Kidney (tissue), 22 donors: Measurements from ENCODE around the gene SYPL1. TPM values are rescaled to one million over a fixed set of nuclear protein-coding genes. Genes with fewer than 3 reads are reported as not detected.
A peak's percentile ranks its signal among the peaks of the same experiment; 100 is the strongest.

ENCODE experiments used
- DNase-seq, 5 donors: peaks; one replicate each; pipeline ENCODE4 v3.0.0-alpha.2; 2013 to 2020
- FAIRE-seq: peaks from 2 replicates; lab custom pipeline; 2012; peaks lifted over from hg19 to GRCh38; lab: Jason Lieb, UNC
- H3K27ac ChIP-seq, 2 donors: one replicate each; pipeline ENCODE4 v1.7.0; 2013; ENCODE audit warnings: low read depth in 2 of 2, low read length in 2 of 2, inconsistent platforms in 1 of 2
- H3K27me3 ChIP-seq: one replicate; pipeline ENCODE4 v1.7.1; 2013; ENCODE audit warnings: low read length, inconsistent platforms; ENCODE audit not compliant: control insufficient read depth, insufficient read depth
- H3K36me3 ChIP-seq, 3 donors: one replicate each; pipeline versions ENCODE4 v1.7.0 to v1.7.1; 2013; ENCODE audit warnings: low read length in 3 of 3, control low read depth in 1 of 3, inconsistent platforms in 1 of 3; ENCODE audit not compliant: insufficient read depth in 3 of 3, control insufficient read depth in 2 of 3
- H3K4me1 ChIP-seq, 3 donors: one replicate each; pipeline versions ENCODE4 v1.7.0 to v1.7.1; 2013; ENCODE audit warnings: low read length in 3 of 3, inconsistent platforms in 1 of 3, low read depth in 1 of 3; ENCODE audit not compliant: control insufficient read depth in 2 of 3, insufficient read depth in 2 of 3
- H3K4me3 ChIP-seq, 3 donors: one replicate each; pipeline versions ENCODE4 v1.7.0 to v1.8.1; 2013; ENCODE audit warnings: low read length in 3 of 3, control low read depth in 1 of 3, inconsistent platforms in 1 of 3
- H3K9ac ChIP-seq, 3 donors: one replicate each; pipeline versions ENCODE4 v1.7.0 to v1.7.1; 2013; ENCODE audit warnings: low read length in 3 of 3, control low read depth in 1 of 3, inconsistent platforms in 1 of 3
- H3K9me3 ChIP-seq, 3 donors: one replicate each; pipeline versions ENCODE4 v1.7.0 to v1.7.1; 2013; ENCODE audit warnings: low read length in 3 of 3, control low read depth in 1 of 3, inconsistent platforms in 1 of 3; ENCODE audit not compliant: control insufficient read depth in 2 of 3, insufficient read depth in 1 of 3
- CTCF ChIP-seq: IDR thresholded peaks from 3 replicates; pipeline ENCODE4 v1.5.1; 2012; ENCODE audit warnings: mild to moderate bottlenecking, moderate library complexity, borderline replicate concordance; ENCODE audit not compliant: insufficient read depth; ENCODE audit errors: extremely low read depth
- intact Hi-C: fragments of 100-400 bp; cut with DNase I; formaldehyde crosslinking; loops from one replicate; pipeline ENCODE4 v1.11.1; 2022
- long read RNA-seq, 10 donors: library from polyadenylated mRNA in 1 of 10; unstranded in 1 of 10; transcript quantifications; one replicate each; pipeline ENCODE4 v2.0.0 and lab custom pipeline, GENCODE V29; 2021 to 2026
- polyA plus RNA-seq: library from polyadenylated mRNA; stranded (reverse); fragments of 350-450 nt; fragmentation: Illumina TruSeq; extraction: RNeasy Lipid Tissue Mini Kit (QIAGEN cat#74804); gene quantifications from one replicate; pipeline ENCODE4 v1.2.3, GENCODE V29; 2014; ENCODE audit warnings: low read depth, low replicate concordance; ENCODE audit not compliant: insufficient read depth
- total RNA-seq: library from RNA; stranded (reverse); fragmentation: NEBNext Ultra II Directional; extraction: Animal tissue kit (Norgen Biotek cat#: 25700); gene quantifications from one replicate; pipeline ENCODE4 v1.2.1, GENCODE V29; 2021
- donor health status: control.
- donor health status: control.
- donor health status: control.
- donor health status: control.
- donor health status: control.
- donor health status: DM: yes; HTN: yes; CAD: no.
- donor health status: Normal renal cell carcinoma (clear cell type).

Gene SYPL1
- total RNA-seq, result 111 TPM
- 90.8 TPM for polyA plus RNA-seq
- long read RNA-seq, donor 1, transcript SYPL1-202 (5 exons, 2,151 nt), result major isoform, 29 of 31 reads
- long read RNA-seq, donor 1, partial matches to known transcripts, result 0 of 31 reads
- long read RNA-seq, donor 1, other reads (novel, unspliced or antisense), result 0 of 31 reads
- long read RNA-seq, donor 2, transcript SYPL1-202 (5 exons, 2,151 nt), result major isoform, 50 of 50 reads
- long read RNA-seq, donor 2, partial matches to known transcripts, result 0 of 50 reads
- long read RNA-seq, donor 2, other reads (novel, unspliced or antisense), result 0 of 50 reads
- long read RNA-seq, donor 3, transcript SYPL1-202 (5 exons, 2,151 nt), result major isoform, 64 of 71 reads
- long read RNA-seq, donor 3, partial matches to known transcripts, result 0 of 71 reads
- long read RNA-seq, donor 3, other reads (novel, unspliced or antisense), result 0 of 71 reads
- long read RNA-seq, donor 4, transcript SYPL1-202 (5 exons, 2,151 nt), result major isoform, 32 of 32 reads
- long read RNA-seq, donor 4, partial matches to known transcripts, result 0 of 32 reads
- long read RNA-seq, donor 4, other reads (novel, unspliced or antisense), result 0 of 32 reads
- long read RNA-seq, donor 5, transcript SYPL1-202 (5 exons, 2,151 nt), result major isoform, 7 of 7 reads
- long read RNA-seq, donor 5, partial matches to known transcripts, result 0 of 7 reads
- long read RNA-seq, donor 5, other reads (novel, unspliced or antisense), result 0 of 7 reads
- long read RNA-seq, donor 6, transcript SYPL1-202 (5 exons, 2,151 nt), result major isoform, 109 of 109 reads
- long read RNA-seq, donor 6, partial matches to known transcripts, result 0 of 109 reads
- long read RNA-seq, donor 6, other reads (novel, unspliced or antisense), result 0 of 109 reads
- long read RNA-seq, donor 7, transcript SYPL1-202 (5 exons, 2,151 nt), result major isoform, 144 of 160 reads
- long read RNA-seq, donor 7, partial matches to known transcripts, result 3 of 160 reads
- long read RNA-seq, donor 7, other reads (novel, unspliced or antisense), result 12 of 160 reads
- long read RNA-seq, donor 8, transcript SYPL1-203 (2 exons, 545 nt), result minor isoform, 5 of 38 reads
- long read RNA-seq, donor 8, transcript SYPL1-202 (5 exons, 2,151 nt), result major isoform, 33 of 38 reads
- long read RNA-seq, donor 8, partial matches to known transcripts, result 0 of 38 reads
- long read RNA-seq, donor 8, other reads (novel, unspliced or antisense), result 0 of 38 reads
- long read RNA-seq, donor 9, transcript SYPL1-202 (5 exons, 2,151 nt), result major isoform, 20 of 21 reads
- long read RNA-seq, donor 9, partial matches to known transcripts, result 0 of 21 reads
- long read RNA-seq, donor 9, other reads (novel, unspliced or antisense), result 0 of 21 reads
- long read RNA-seq, donor 10, transcript SYPL1-202 (5 exons, 2,151 nt), result major isoform, 44 of 70 reads
- long read RNA-seq, donor 10, partial matches to known transcripts, result 25 of 70 reads
- long read RNA-seq, donor 10, other reads (novel, unspliced or antisense), result 0 of 70 reads

GRCh38 chr7:106112118-106112971 is at the start of gene SYPL1:
Gene SYPL1 (minus strand): TSS chr7:106112312. CDS start chr7:106112208, 104 bp downstream.
- no peak for FAIRE-seq
- intact Hi-C loops, result no loop called here

GRCh38 chr7:106155027-106155426 is 42.9 kb upstream of the SYPL1 start:
- Histone ChIP-seq H3K9me3 (peaks cover 0 to 4% (median 0%) of the 10 kb centered on the region in 3 donors), H3K9ac (no peak overlapping the region), H3K4me3 (no peak overlapping the region), H3K27me3 (no peaks in the 10 kb centered on the region), H3K36me3 (no peaks in the 10 kb centered on the region), H3K27ac (no peak overlapping the region), H3K4me1 (peaks cover 0 to 17% (median 4%) of the 10 kb centered on the region in 3 donors)
- intact Hi-C loops, result no loop called here
- DNase-seq (no peak), FAIRE-seq (no peak)
- TF ChIP-seq CTCF, result no peak

More at GRCh38 chr7:106112118-106112971, at the start of gene SYPL1:
- peak within 1 kb of the TSS; percentile 67 to 97 (median 77) for H3K9ac ChIP-seq
- peak within 1 kb of the TSS; percentile 98 to 99 for H3K27ac ChIP-seq
- no peaks in the 10 kb centered on the region for H3K36me3 ChIP-seq
- H3K27me3 ChIP-seq, result no peaks in the 10 kb centered on the region
- H3K4me1 ChIP-seq, result peaks cover 0 to 12% (median 9%) of the 10 kb centered on the region in 3 donors
- peak within 1 kb of the TSS; percentile 71 to 73 (median 73) for H3K4me3 ChIP-seq
- no peak for TF ChIP-seq CTCF
- no peaks in the 10 kb centered on the region for H3K9me3 ChIP-seq
- peak; percentile 93 to 99 (median 95) for DNase-seq
